Right kidney (tissue), 1 donor: ENCODE measurements around the gene MICAL3.

ENCODE experiments used
- DNase-seq: peaks from one replicate; pipeline ENCODE4 v3.0.0-alpha.2; 2016

Gene MICAL3

DNA sequence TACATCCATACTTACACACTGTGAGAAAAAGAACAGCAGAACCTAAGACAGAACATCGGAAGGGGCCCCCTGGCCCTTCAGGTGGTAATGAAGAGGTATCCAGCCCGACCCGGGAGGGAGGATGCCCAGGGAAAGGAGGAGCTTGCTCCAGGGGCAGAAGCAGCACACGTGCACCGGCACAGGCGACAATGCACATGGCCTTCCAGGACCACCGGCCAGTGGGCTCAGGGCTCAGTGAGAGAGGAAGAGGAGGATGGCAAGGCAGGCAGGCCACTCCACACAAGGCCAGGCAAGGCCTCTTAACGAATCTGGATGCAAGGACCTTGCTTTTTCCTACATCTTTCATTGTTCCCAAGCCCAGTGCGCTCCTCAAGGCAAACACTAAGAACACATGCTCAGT, 52.6 kb downstream of the MICAL3 start:
- no peak for DNase-seq

DNA sequence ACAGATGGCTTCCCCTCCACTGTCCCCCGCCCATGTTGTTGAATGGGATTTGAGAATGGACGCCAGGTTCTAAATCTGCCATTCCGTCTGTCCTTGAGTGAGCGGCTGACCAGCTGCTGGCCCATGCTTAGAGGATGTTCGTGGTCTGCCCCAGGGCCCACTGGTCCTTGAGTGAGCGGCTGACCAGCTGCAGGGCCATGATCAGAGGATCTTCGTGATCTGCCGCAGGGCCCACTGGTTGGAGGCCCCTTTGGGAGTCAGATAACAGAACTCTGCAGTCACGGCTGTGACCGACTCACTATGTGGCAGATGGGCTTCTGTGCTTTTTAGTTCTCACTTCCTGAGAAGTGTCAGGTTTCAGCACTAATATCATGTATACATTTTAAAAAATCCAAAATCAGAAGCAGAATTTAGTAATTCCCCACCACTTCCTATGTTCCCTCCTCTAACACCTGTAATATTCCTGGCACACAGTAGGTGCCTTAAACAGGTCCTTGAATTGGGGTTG, 54.1 kb downstream of the MICAL3 start:
- no peak for DNase-seq

DNA sequence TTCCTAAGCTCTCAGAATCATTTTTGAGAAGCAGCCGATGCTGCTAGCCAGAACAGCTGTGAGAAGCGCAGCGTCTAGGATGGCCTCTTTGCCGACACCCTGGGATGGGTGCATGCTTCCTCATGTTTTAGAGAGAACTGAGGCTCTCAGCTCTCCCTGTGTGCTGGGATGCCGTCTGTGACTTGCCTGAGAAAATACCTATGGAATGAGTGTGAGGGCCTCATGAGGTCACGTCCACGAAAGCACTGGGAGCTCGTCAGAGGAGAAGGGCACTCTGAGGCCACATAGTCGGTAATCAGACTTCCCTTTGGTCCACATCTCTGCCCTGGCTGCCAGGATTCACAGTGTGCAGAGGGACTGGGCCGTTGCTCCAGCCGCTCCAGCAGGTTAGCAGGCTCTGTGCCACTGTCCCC, 54.7 kb downstream of the MICAL3 start:
- no peak for DNase-seq

DNA sequence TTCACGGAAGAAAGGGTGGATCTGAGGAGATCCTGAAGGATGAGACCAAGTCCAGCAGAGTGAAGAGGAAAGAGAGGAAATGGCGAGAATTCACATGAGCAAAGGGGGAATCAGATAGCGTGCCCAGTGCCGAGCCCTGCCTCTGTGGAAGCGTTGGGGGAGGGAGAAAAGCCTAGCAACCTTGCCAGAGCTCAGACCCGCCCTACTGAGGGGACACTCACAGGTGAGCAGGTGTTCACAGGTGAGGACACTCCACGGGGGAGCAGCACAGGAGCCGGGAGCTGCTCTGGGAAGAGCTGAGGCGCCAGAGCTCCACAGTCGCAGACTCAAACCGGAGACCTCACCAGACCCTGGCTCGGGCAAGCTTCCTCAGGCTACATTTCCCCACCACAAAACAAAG, 56.2 kb downstream of the MICAL3 start:
- DNase-seq, result no peak

DNA sequence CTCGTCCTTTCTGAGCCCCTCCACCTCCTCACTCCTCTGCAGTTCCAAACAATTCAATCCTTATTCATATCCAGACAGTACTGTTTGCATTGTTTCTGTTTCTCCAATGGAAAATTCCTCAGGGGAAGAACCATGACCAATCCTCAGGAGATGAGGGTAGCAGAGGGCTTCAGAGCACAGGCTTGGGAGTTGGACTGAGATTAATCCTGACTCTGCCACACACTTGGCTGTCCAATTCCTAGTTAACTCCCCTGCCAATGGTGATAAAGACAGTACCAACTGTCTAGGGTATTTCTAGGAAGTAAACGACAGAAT, 58.0 kb downstream of the MICAL3 start:
- DNase-seq, result no peak

DNA sequence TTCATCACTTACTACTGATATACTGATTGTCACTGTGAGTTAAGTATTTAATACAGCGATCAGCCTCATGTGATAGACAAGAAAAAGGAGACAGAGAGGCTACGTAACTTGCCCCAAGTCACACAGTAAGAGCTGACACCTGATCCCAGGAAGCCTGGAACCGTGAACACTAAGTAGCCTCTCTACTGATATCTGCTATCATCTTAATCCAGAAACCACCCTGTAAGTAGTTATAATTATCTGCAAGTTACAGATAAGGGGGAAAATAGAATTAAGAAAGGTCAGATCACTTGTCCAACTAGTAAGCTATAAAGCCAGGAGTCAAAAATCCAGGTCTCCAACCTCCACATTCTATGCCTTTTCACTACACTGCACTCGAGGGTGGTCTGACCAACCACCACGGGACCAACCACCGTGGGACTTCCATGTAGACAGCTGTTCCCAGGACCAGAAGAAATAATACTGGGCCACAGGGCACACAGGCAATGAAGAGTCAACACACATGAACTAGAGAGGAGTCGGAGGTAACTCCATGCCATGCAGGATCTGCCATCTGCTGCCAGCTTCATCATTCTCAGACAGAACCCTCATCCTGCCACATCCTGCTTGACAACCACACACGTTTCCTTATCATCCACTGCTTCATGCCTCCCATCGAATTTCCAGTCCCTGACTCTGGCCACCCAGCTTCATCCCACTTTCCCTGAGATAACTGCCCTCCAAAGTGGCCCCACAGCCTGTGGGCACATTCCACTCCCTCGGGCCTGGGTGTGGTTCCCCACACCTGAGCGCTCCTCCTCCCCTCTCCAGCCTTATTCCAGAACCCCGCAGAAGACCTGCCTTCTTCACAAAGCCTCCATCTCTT, 58.6 kb downstream of the MICAL3 start:
- no peak for DNase-seq

DNA sequence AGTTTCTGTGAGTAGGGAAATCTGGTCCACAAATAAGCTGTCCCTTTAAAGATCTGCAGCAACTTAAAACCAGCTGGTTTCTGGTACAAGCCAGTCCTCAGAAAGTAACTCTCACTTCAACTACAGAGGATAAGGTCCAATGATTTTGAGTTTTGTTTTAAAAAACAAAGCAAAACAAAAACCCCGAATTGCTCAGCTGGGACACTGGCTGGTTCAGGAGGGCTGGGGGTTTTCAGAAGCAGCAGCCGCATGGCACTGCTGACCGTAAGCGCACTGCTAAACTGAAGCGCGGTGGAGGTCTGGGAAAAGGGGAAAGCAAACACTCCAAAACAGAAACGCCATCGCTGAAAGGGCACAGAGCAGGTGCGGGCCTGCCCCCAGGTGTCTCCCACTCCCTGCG, 59.7 kb downstream of the MICAL3 start:
- no peak for DNase-seq

DNA sequence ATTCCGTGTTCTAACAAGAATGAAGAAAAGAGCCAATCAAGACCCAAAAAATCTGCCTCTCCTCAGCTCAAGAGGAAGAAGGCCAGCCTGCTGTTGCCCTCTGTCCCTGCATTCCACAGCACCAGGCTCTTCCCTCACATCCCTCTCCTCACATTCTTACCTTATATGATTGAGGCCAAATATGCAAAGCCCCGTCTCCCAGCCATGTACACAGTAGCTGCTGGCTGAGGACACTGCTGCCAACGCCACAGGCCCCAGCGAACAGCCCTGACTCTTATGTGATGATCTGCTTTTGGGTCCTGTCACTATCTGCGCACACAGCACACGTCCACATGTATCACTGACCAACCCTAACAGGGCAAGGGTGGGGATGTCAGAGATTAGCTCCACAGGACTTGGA, 60.2 kb downstream of the MICAL3 start:
- DNase-seq, result no peak

DNA sequence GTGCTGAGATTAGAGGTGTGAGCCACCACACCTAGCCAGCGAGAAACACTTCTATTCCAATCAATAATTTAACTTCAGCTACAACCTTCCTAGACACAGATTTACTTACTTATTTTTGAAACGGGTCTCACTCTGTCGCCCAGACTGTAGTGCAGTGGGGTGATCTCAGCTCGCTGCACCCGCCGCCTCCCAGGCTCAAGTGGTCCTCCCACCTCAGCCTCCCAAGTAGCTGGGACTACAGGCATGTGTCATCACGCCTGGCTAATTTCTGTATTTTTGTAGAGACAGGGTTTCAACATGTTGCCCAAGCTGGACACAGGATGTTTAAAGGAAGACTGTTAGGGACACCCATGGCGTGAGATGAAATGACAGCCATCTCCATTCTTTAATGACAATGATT, 61.3 kb downstream of the MICAL3 start:
- DNase-seq, result no peak

DNA sequence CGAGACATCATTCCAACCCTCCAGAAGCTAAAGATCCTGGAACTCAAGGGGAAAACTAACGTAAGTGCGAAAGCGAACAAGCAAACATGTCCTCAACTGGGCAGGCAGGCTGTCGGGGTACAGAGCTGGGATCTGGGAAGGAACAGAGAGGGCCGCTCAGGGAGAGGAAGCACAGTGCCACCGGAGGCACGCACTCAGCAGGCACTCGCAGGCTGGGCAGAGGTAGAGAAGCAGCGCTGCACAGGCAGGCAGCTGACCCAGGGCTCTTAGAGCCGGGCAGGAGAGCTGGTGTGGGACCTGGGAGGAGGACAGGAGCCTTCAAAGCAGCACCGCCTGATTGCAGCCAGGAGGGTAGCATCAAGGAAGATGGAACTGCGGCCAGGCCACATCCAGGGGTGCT, 62.2 kb downstream of the MICAL3 start:
- DNase-seq, result no peak

DNA sequence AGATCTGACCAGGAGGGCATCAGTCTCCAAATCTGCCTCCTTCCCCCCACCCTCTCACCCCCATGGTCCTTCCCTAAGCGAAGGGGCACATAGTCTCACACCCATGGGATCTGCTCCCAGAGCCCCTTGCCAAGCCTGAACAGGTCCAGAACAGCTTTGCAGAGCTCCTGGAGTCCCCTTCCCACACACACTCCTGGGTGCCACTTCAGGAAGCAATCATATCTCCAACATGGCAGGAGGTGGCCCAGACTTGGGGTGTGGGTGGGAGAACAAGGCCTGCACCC, 63.0 kb downstream of the MICAL3 start:
- no peak for DNase-seq

DNA sequence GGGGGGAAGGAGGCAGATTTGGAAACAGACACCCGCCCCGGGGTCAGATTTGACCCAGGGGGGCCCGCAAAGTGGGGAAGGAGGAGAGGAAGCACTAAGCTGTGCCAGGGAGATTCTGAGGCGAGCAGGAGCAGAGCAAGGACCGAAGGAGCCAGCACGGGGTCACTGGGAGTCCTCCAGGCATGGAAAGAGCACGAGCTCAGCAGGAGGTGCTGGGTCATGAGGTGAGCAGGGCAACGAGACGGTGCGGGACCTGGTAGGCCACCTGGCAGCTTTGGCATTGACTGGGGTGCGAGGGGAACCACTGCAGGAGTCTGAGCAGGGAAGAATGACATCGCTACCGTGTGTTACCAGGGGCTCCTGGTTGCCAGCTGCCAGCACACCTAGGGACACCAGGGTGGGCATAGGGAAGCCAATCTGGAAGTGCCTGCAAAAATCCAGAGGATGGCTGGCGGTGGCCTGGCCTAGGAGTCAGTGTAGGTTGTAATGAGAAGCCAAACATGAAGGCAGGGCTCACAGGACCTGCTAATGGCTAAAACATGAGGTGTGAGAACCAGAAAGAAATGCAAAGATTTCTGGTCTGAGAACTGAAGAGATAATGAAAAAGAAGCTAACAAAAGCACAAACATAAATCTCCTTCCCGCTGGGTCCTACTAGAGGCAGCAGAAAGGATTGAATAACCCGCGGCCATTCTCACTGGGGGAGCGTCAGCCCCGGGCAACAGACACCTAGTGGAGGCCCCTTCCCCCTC, 63.5 kb downstream of the MICAL3 start:
- DNase-seq, result no peak

DNA sequence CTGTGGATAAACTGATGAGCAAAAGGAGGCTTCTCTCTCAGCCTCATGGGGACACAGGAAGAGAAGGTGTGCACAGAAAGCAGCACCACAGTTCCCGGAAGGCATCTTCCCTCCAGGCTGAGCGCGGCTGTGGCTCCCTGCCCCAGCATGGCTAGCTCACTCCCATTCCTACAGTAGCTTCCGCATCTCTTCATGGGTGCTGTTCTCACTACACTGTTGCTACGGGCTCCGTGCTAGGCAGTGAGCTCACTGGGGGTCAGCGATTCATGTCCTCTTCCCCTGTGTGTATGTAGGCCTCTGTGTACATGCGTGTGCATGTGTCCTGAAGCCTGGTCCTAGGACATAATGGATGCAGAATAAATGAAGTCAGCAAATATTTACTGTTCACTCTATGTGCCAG, 64.3 kb downstream of the MICAL3 start:
- no peak for DNase-seq

DNA sequence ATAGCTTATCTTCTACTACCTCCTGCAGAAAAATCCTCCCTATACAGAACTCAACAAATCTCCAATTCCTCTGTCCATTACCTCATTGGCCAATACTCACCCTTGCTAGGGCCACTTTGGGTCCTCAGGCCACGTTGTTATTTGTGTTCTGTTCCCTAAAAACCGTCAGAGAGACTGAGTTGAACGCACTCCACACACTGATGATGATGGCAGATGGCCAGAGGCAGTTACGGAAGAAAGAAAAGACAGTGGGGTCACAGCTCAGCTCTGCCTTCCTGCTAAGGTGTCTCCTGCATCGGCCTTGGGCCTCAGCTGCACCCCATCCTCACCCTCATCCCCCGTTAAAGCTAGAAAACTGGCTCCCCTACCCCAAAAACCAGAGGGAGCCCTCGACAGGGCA, 66.2 kb downstream of the MICAL3 start:
- DNase-seq, result no peak

DNA sequence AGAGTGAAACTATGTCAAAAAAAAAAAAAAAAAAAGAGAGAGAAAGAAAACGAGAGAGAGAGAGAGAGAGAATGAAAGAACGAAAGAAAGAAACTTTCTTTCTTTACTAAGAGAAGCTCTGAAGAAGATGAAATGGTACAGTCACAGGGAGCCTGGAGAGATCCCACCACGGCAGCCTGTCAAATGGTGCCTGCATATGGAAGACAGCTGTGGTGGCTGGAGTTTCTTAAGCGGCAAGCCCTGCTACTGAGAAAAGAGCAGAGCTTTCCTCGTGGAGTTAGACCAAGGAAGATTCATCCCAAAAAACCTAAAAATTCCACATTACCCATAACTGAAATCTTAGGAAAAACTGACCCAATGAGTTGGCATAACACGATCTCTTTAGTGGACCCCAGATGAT, 66.7 kb downstream of the MICAL3 start:
- no peak for DNase-seq

DNA sequence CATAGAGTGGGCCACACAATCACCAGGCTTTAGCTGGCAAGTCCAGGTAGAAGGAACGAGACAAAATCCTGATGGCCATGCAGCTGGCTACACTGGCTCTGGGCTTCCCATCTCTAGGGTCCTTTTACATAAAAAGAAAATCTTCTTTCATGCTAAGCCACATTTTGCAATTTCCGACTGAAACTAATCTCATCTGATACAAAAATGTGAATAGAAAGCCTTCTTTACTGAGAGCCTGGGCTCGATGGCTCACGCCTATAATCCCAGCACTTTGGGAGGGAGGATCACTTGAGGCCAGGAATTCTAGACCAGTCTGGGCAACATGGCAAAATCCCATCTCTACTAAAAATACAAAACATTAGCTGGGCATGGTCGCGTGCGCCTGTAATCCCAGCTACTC, 67.2 kb downstream of the MICAL3 start:
- no peak for DNase-seq

DNA sequence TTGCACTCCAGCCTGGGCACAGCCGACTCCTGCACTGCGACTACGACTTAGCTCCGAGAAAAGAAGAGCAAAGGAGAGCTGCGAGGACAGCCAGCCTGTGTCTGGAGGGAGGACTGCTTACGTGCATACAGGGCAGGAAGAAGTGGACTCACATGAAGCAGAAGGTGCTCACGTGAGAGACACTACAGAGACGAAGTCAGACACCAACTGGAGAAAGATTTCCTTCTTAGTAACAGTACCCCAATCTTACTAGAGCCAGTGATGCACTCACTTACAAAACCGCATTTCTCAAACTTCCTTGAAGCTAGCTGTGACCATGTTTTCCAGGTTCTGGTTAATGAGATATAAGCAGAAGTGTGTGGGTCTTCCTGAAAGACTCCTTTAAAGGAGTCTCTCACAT, 67.7 kb downstream of the MICAL3 start:
- DNase-seq, result no peak

DNA sequence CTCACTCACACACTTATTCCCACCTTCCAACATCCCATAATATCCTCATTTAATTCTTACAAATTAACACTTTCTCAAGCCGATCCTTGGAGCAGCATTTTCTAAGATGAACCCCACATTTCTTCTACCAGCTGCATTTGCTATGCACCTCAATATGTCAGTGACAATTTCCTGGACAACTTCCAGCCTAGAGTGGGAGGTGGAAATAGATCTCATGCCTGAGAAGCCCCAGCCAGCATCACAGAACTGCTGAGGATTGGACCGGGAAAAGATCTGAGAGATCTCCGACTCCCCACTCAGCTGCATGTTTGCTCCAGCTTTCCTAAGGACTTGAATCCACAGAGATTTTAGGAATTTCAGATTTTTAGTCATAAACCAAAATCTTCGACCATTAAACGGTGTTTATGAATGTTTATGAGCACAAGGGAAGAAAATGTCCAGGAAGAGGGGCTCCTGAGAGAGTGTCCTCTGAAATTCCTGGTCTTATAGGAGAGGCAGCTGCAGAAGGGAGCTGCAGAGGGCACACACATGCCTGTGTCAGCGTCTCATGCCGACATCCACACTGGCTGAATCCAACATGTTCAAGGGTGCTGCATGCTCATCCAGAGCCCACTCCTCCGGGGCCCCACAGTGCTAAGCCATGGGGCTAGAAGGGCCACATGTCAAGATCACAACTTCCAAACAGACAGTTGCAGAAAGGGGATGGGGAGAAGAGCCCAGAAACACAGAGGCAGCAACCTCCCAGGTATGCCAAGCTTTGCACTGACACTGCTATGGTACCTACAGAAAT, 68.6 kb downstream of the MICAL3 start:
- DNase-seq, result no peak

DNA sequence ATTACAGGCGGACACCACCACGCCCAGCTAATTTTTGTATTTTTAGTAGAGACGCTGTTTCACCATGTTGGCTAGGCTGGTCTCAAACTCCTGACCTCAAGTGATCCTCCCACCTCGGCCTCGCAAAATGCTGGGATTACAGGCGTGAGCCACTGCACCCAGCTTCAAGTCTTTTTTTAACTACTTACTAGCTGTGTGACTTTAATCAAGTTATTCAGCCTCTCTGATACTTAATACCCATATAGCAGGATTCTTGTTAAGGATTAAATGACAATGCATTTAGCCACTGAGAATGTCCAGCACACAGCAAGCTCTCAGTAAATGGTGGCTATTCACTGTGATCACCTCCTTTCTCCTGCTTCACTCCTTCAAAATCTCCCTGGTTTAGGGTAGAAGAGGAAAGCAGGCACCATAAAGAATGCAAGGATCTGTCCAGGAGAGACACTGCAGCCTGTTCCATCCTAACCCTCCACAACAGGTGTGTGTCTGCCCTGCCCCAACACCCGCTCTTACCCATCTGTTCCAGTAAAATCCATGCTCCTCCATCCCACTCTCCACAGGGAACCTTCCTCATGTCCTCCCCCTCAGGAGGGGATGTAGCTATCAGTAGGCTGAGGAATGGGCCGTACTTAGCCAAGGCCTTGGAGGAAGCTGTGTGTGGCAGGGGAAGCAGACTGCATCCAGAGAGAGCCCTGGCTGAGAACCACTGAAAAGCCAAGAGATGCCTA, 69.3 kb downstream of the MICAL3 start:
- no peak for DNase-seq

DNA sequence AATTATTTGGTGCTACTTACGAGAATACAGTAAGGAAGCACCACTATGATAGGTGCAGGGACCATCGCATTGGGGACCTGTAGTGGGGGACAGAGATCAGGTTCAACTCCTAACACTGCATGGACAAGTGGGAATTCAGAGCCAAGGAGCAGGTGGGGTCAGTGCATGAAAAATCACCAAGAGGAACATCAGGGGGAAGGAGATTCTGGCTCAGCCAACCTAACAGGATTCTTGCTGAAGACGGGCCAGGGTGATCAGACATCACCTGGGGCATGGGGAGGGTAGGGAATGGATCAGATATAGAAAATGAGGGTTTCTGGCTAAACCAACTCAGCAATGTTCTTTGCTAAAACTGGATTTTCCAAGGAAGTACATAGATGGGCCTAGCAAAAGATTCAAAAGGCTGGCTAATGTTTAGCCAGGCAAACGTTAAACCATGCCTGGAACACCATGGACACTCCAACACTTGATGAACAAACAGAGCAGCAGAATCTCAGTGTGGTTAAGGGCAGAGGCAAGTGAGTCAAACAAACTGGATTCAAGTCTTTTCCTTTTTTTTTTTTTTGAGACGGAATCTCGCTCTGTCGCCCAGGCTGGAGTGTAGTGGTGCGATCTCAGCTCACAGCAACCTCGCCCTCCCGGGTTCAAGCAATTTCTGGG, 70.0 kb downstream of the MICAL3 start:
- no peak for DNase-seq

DNA sequence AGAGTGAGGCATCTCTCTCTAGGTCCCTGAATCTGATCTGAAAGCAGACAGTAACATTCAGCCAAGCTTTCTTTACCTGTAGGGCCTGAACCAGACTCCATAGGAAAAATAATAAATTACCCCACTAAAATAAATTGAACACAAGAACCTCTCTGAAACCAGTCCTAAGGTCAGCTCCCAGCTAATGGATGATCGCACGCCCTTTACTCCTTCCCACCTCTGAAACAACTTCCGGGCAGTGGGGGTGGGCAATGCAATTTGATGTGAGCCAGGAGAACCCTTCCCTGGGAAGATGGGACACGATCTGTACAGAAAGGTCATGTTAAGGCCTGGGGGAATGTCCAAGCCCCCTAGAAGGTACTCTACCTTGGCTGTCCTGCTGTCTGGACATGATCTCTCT, 71.2 kb downstream of the MICAL3 start:
- DNase-seq, result no peak

DNA sequence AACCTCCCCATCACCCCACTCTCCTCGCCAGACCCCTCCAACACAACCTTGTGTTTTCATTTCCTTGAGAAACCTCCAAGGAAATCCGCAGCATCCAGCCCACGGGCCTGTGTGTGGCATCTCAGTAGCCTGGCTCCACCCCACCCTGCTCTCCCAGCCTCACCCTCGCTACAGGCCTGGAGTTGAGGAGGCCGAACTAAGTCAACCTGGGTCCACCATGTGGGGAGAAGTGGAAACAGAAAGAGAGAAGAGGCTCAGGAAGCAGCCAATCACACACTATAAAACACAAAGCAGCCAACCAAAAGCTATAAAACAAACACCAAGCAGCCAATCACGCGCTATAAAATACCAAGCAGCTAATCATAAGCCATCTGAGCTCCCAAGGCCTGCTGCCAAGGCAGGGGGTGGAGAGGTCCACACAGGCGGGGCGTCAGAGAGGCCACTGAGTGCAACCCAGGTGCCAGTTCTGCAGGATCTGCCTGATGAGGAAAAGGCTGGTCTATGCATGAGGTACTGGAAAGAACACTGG, 72.0 kb downstream of the MICAL3 start:
- DNase-seq, result no peak
